Natural killer cell (primary cell): ENCODE data around the gene MAN2A1. TPM values are rescaled to one million over a fixed set of nuclear protein-coding genes. Genes with fewer than 3 reads are reported as not detected.

ENCODE experiments used
- ATAC-seq, 3 donors: fragments of 150-1000 bp in 2 of 3; fragments of 200-7000 bp in 1 of 3; cut with Tn5 transposase; 1 replicate in 1 of 3; 2 replicates in 2 of 3; pipeline ENCODE4 v1.10.0; 2021; ENCODE audit warnings: mild to moderate bottlenecking in 2 of 3, moderate library complexity in 2 of 3
- DNase-seq, 2 donors: peaks; one replicate each; pipeline versions ENCODE4 v3.0.0 to v3.0.0-alpha.2; 2013 to 2021; ENCODE audit warnings: mixed read lengths in 1 of 2
- H3K27ac ChIP-seq: one replicate; pipeline ENCODE4 v1.5.1; 2013; ENCODE audit warnings: mild to moderate bottlenecking, low read length
- H3K27me3 ChIP-seq: one replicate; pipeline ENCODE4 v1.6.1; 2013; ENCODE audit warnings: low read length; ENCODE audit not compliant: control insufficient read depth, insufficient read depth
- H3K36me3 ChIP-seq: one replicate; pipeline ENCODE4 v1.6.1; 2013; ENCODE audit warnings: low read length; ENCODE audit not compliant: control insufficient read depth, insufficient read depth
- H3K4me1 ChIP-seq: one replicate; pipeline ENCODE4 v1.6.1; 2013; ENCODE audit warnings: low read length; ENCODE audit not compliant: control insufficient read depth, insufficient read depth
- H3K4me3 ChIP-seq: one replicate; pipeline ENCODE4 v1.5.1; 2013; ENCODE audit warnings: low read length
- H3K9me3 ChIP-seq: one replicate; pipeline ENCODE4 v1.6.1; 2013; ENCODE audit warnings: low read length; ENCODE audit not compliant: control insufficient read depth, insufficient read depth
- H3K27ac Mint-ChIP-seq, 2 donors: one replicate each; pipeline ENCODE4 v1.8.0; 2022; ENCODE audit warnings: mild to moderate bottlenecking in 2 of 2, mixed read lengths in 2 of 2, moderate library complexity in 1 of 2
- H3K27me3 Mint-ChIP-seq, 2 donors: one replicate each; pipeline ENCODE4 v1.8.0; 2022; ENCODE audit warnings: low read depth in 2 of 2, mixed read lengths in 2 of 2
- H3K36me3 Mint-ChIP-seq: one replicate; pipeline ENCODE4 v1.8.0; 2022; ENCODE audit warnings: mixed read lengths
- H3K4me1 Mint-ChIP-seq, 2 donors: one replicate each; pipeline ENCODE4 v1.8.0; 2022; ENCODE audit warnings: mixed read lengths in 2 of 2
- H3K4me3 Mint-ChIP-seq: one replicate; pipeline ENCODE4 v1.8.0; 2022; ENCODE audit warnings: mild to moderate bottlenecking, moderate library complexity, mixed read lengths
- H3K9me3 Mint-ChIP-seq, 2 donors: one replicate each; pipeline ENCODE4 v1.8.0; 2022; ENCODE audit warnings: mixed read lengths in 2 of 2
- CTCF ChIP-seq: fragments of 200-600 bp; IDR thresholded peaks from one replicate; pipeline ENCODE4 v1.8.0; 2022; ENCODE audit warnings: antibody characterized with exemption
- WGBS: methylation state at CpG from one replicate; pipeline ENCODE4 v1.1.7; 2013; ENCODE audit warnings: missing lambda C conversion rate; ENCODE audit not compliant: insufficient coverage; 5-methylcytosine and 5-hydroxymethylcytosine counted together
- intact Hi-C: fragments of 100-400 bp; cut with micrococcal nuclease; formaldehyde crosslinking; loops from one replicate; pipeline ENCODE4 v1.14.2; 2022
- total RNA-seq, 4 donors: library from RNA; stranded (reverse); fragments of 120-200 nt in 1 of 4; gene quantifications; one replicate each; pipeline versions ENCODE4 v1.2.3 to v1.2.4, GENCODE V29; 2013 to 2022

MAN2A1 gene
- total RNA-seq, 3 donors from 2014 or later (not counting 1 experiment from before 2014, with no cell fraction given): 44.9 to 54.2 (median 50.7) TPM

GRCh38 chr5:109691996-109692395, 2.3 kb downstream of the MAN2A1 start:
- H3K27me3 Mint-ChIP-seq: no peaks in the 10 kb centered on the region
- intact Hi-C loops: loop anchor here (5.0 kb wide), 1 partner anchor 165 kb away; no protein-coding TSS in a partner anchor
- H3K4me3 Mint-ChIP-seq: peak overlapping the region; percentile 88
- TF ChIP-seq CTCF: no peak
- ATAC-seq (no peak), DNase-seq (no peak)
- 58% methylated on average over 1 of the region's 1 CpG for WGBS
- no peaks in the 10 kb centered on the region for H3K36me3 Mint-ChIP-seq
- no peak overlapping the region for H3K4me3 ChIP-seq
- H3K9me3 Mint-ChIP-seq: no peaks in the 10 kb centered on the region
- no peak overlapping the region for H3K27ac ChIP-seq
- peaks cover 60 to 71% of the 10 kb centered on the region in 2 donors for H3K4me1 Mint-ChIP-seq
- H3K27ac Mint-ChIP-seq: peak overlapping the region; percentile 85 to 93
- peaks cover 21% of the 10 kb centered on the region for H3K4me1 ChIP-seq
- no peaks in the 10 kb centered on the region for H3K27me3 ChIP-seq
- peaks cover 7% of the 10 kb centered on the region for H3K9me3 ChIP-seq
- H3K36me3 ChIP-seq: no peaks in the 10 kb centered on the region

GRCh38 chr5:109692852-109693251, 3.1 kb downstream of the MAN2A1 start:
- Mint-ChIP-seq H3K4me1 (peaks cover 66 to 79% of the 10 kb centered on the region in 2 donors), H3K36me3 (no peaks in the 10 kb centered on the region), H3K27ac (peak overlapping the region; percentile 92 to 93), H3K4me3 (peak overlapping the region; percentile 42), H3K27me3 (no peaks in the 10 kb centered on the region), H3K9me3 (no peaks in the 10 kb centered on the region)
- intact Hi-C loops: loop anchor here (5.0 kb wide), 1 partner anchor 164 kb away; no protein-coding TSS in a partner anchor
- WGBS: 84% methylated on average over 4 of the region's 4 CpGs
- Histone ChIP-seq H3K4me1 (peaks cover 21% of the 10 kb centered on the region), H3K27ac (no peak overlapping the region), H3K36me3 (no peaks in the 10 kb centered on the region), H3K27me3 (no peaks in the 10 kb centered on the region), H3K9me3 (peaks cover 7% of the 10 kb centered on the region), H3K4me3 (no peak overlapping the region)
- peak in 1 of 2 donors; percentile 14 for DNase-seq
- no peak for ATAC-seq
- TF ChIP-seq CTCF: no peak

GRCh38 chr5:109693535-109694400, 4.0 kb downstream of the MAN2A1 start:
- intact Hi-C loops: loop anchor here (5.0 kb wide), 1 partner anchor 164 kb away; no protein-coding TSS in a partner anchor
- H3K9me3 ChIP-seq: peaks cover under 1% of the 10 kb centered on the region
- Mint-ChIP-seq H3K27me3 (no peaks in the 10 kb centered on the region), H3K36me3 (no peaks in the 10 kb centered on the region), H3K27ac (peak overlapping the region; percentile 90 to 92), H3K4me1 (peaks cover 70 to 81% of the 10 kb centered on the region in 2 donors), H3K9me3 (no peaks in the 10 kb centered on the region), H3K4me3 (peak overlapping the region; percentile 77)
- H3K27ac ChIP-seq: no peak overlapping the region
- no peak for TF ChIP-seq CTCF
- no peaks in the 10 kb centered on the region for H3K36me3 ChIP-seq
- no peak overlapping the region for H3K4me3 ChIP-seq
- no peak for DNase-seq
- H3K4me1 ChIP-seq: peaks cover 17% of the 10 kb centered on the region
- no peaks in the 10 kb centered on the region for H3K27me3 ChIP-seq
- 93% methylated on average over 4 of the region's 6 CpGs for WGBS
- no peak for ATAC-seq
